GF-D8 (cell line): ENCODE results near the gene UBQLN3.

Source experiments
- DNase-seq: peaks from one replicate; lab custom pipeline; 2025; lab: John Stamatoyannopoulos, UW

Gene UBQLN3

GRCh38 chr11:5509803-5510202 lies at the start of gene UBQLN3:
UBQLN3 (minus strand) TSS chr11:5509957; CDS start chr11:5509558, 399 bp downstream.
- no peak for DNase-seq

- no peak for DNase-seq
These were observed 48.0 kb upstream of the UBQLN3 start for GRCh38 chr11:5557751-5558150.

GRCh38 chr11:5556596-5557188 lies 46.9 kb upstream of the UBQLN3 start:
- DNase-seq, result no peak

- DNase-seq, result no peak
These were observed 43.6 kb upstream of the UBQLN3 start for GRCh38 chr11:5553343-5553742.

GRCh38 chr11:5550440-5551095 lies 40.8 kb upstream of the UBQLN3 start:
- no peak for DNase-seq

- DNase-seq, result no peak
These were observed 38.7 kb upstream of the UBQLN3 start, which contains the start of gene OR52H1 for GRCh38 chr11:5548440-5548839. OR52H1 (minus strand) TSS chr11:5548540; CDS start chr11:5545505, 3,035 bp downstream.

- no peak for DNase-seq
These were observed 38.2 kb upstream of the UBQLN3 start for GRCh38 chr11:5547982-5548381.

GRCh38 chr11:5546457-5546856 lies 36.7 kb upstream of the UBQLN3 start:
- DNase-seq, result no peak

- DNase-seq, result no peak
These were observed 31.7 kb upstream of the UBQLN3 start for GRCh38 chr11:5541427-5541826.

- DNase-seq, result no peak
These were observed 26.7 kb upstream of the UBQLN3 start for GRCh38 chr11:5536482-5536881.

GRCh38 chr11:5534046-5534445 lies 24.3 kb upstream of the UBQLN3 start:
- no peak for DNase-seq

- no peak for DNase-seq
These were observed 21.5 kb upstream of the UBQLN3 start for GRCh38 chr11:5531053-5531831.

- DNase-seq, result no peak
These were observed 18.7 kb upstream of the UBQLN3 start for GRCh38 chr11:5528495-5528894.

GRCh38 chr11:5527716-5528115 lies 18.0 kb upstream of the UBQLN3 start:
- DNase-seq, result no peak

GRCh38 chr11:5524756-5525155 lies 15.0 kb upstream of the UBQLN3 start:
- no peak for DNase-seq

GRCh38 chr11:5522308-5522707 lies 12.6 kb upstream of the UBQLN3 start:
- no peak for DNase-seq

- no peak for DNase-seq
These were observed 11.8 kb upstream of the UBQLN3 start for GRCh38 chr11:5521540-5521939.

- DNase-seq, result no peak
These were observed 6.8 kb upstream of the UBQLN3 start, which contains the start of gene UBQLNL for GRCh38 chr11:5516599-5516998. UBQLNL (minus strand) TSS chr11:5516699; CDS start chr11:5516441, 258 bp downstream.

- DNase-seq, result no peak
These were observed 5.1 kb upstream of the UBQLN3 start for GRCh38 chr11:5514841-5515240.

GRCh38 chr11:5508605-5509004 lies 1.2 kb downstream of the UBQLN3 start:
- DNase-seq, result no peak

GRCh38 chr11:5507933-5508305 lies 1.8 kb downstream of the UBQLN3 start:
- no peak for DNase-seq

- no peak for DNase-seq
These were observed 2.4 kb downstream of the UBQLN3 start for GRCh38 chr11:5507177-5507932.
